IMR-90 (cell line): ENCODE data around the gene LDB1. TPM values are rescaled to one million over a fixed set of nuclear protein-coding genes. Genes with fewer than 3 reads are reported as not detected.

Experiments used
- ATAC-seq: fragments of 200-7000 bp; cut with Tn5 transposase; 2 replicates; pipeline ENCODE4 v1.9.1; 2020; ENCODE audit warnings: low read depth, mild to moderate bottlenecking, moderate library complexity
- BruUV-seq: library from RNA; stranded (reverse); fragments of 400-500 nt; replicated peaks from 2 replicates; lab custom pipeline; 2021; lab: Mats Ljungman, UMichigan
- CTCF ChIA-PET: fragments of 300-600 bp; formaldehyde crosslinking; extraction: SDS; loops from one replicate; lab custom pipeline; 2021; ENCODE audit warnings: antibody characterized with exemption; lab: Yijun Ruan, JAX
- POLR2A ChIA-PET: fragments of 300-600 bp; sonication (Branson Sonifier 250); formaldehyde crosslinking; loops from one replicate; lab custom pipeline; 2022; ENCODE audit warnings: antibody characterized with exemption; ENCODE audit not compliant: unreplicated experiment; lab: Charles Lee
- DNase-seq: peaks from one replicate; pipeline ENCODE4 v3.0.0; 2013
- H2AFZ ChIP-seq: replicated peaks from 2 replicates; pipeline ENCODE3; 2013; ENCODE audit warnings: low read length, mild to moderate bottlenecking; ENCODE audit not compliant: poor library complexity
- H2AK5ac ChIP-seq: 2 replicates; pipeline ENCODE4 v1.6.1; 2013; ENCODE audit warnings: low read depth, low read length, inconsistent platforms
- H2AK9ac ChIP-seq: replicated peaks from 2 replicates; pipeline ENCODE3; 2013; ENCODE audit warnings: mild to moderate bottlenecking, low read depth, low read length, moderate library complexity; ENCODE audit not compliant: poor library complexity
- H2BK120ac ChIP-seq: 2 replicates; pipeline ENCODE4 v1.6.1; 2013; ENCODE audit warnings: low read depth, low read length, inconsistent platforms
- H2BK15ac ChIP-seq: 3 replicates; pipeline ENCODE4 v1.6.1; 2013; ENCODE audit warnings: low read depth, low read length, inconsistent platforms
- H2BK20ac ChIP-seq: 2 replicates; pipeline ENCODE4 v1.6.1; 2013; ENCODE audit warnings: low read depth, mild to moderate bottlenecking, inconsistent platforms, low read length, moderate library complexity
- H2BK5ac ChIP-seq: 2 replicates; pipeline ENCODE4 v1.6.1; 2013; ENCODE audit warnings: mild to moderate bottlenecking, low read depth, low read length, inconsistent platforms; ENCODE audit not compliant: poor library complexity, severe bottlenecking
- H3K14ac ChIP-seq: replicated peaks from 2 replicates; pipeline ENCODE4 v1.6.1; 2013; ENCODE audit warnings: low read depth, low read length, inconsistent platforms
- H3K18ac ChIP-seq: 2 replicates; pipeline ENCODE4 v1.6.1; 2013; ENCODE audit warnings: low read depth, low read length, control low read depth
- H3K23ac ChIP-seq: 2 replicates; pipeline ENCODE4 v1.6.1; 2013; ENCODE audit warnings: low read depth, low read length, inconsistent platforms
- H3K27ac ChIP-seq: 2 replicates; pipeline ENCODE4 v1.5.1; 2013; ENCODE audit warnings: mild to moderate bottlenecking, control low read depth, low read length; ENCODE audit not compliant: insufficient read depth
- H3K27me3 ChIP-seq: 2 replicates; pipeline ENCODE4 v1.6.1; 2013; ENCODE audit warnings: low read length; ENCODE audit not compliant: control insufficient read depth, insufficient read depth
- H3K36me3 ChIP-seq: 2 replicates; pipeline ENCODE4 v1.6.1; 2013; ENCODE audit warnings: low read length, mixed read lengths; ENCODE audit not compliant: control insufficient read depth, insufficient read depth
- H3K4ac ChIP-seq: 2 replicates; pipeline ENCODE4 v1.6.1; 2013; ENCODE audit warnings: low read depth, low read length, inconsistent platforms
- H3K4me1 ChIP-seq: 2 replicates; pipeline ENCODE4 v1.6.1; 2013; ENCODE audit warnings: low read length, mixed read lengths; ENCODE audit not compliant: control insufficient read depth, insufficient read depth
- H3K4me2 ChIP-seq: 2 replicates; pipeline ENCODE4 v1.6.1; 2013; ENCODE audit warnings: low read depth, mild to moderate bottlenecking, control low read depth, low read length, moderate library complexity
- H3K4me3 ChIP-seq: 2 replicates; pipeline ENCODE4 v1.5.1; 2013; ENCODE audit warnings: low read depth, mild to moderate bottlenecking, control low read depth, low read length, moderate library complexity; ENCODE audit not compliant: insufficient read depth
- H3K56ac ChIP-seq: 2 replicates; pipeline ENCODE4 v1.6.1; 2013; ENCODE audit warnings: low read length, inconsistent platforms; ENCODE audit not compliant: insufficient read depth; ENCODE audit errors: extremely low read depth
- H3K79me1 ChIP-seq, 2 experiments: 2 replicates each; pipeline ENCODE4 v1.6.1; 2013; ENCODE audit warnings: low read length in 2 of 2, inconsistent platforms in 1 of 2, low read depth in 1 of 2
- H3K9ac ChIP-seq: 2 replicates; pipeline ENCODE4 v1.6.1; 2013; ENCODE audit warnings: low read depth, low read length, control low read depth
- H3K9me1 ChIP-seq: 2 replicates; pipeline ENCODE4 v1.6.1; 2013; ENCODE audit warnings: low read length, inconsistent platforms; ENCODE audit not compliant: insufficient read depth
- H3K9me3 ChIP-seq: 2 replicates; pipeline ENCODE4 v1.6.1; 2013; ENCODE audit warnings: low read length; ENCODE audit not compliant: control insufficient read depth, insufficient read depth
- H4K20me1 ChIP-seq: 2 replicates; pipeline ENCODE4 v1.6.1; 2013; ENCODE audit warnings: low read length, inconsistent platforms; ENCODE audit not compliant: insufficient read depth
- H4K5ac ChIP-seq: 2 replicates; pipeline ENCODE4 v1.6.1; 2013; ENCODE audit warnings: mild to moderate bottlenecking, low read depth, low read length, control low read depth
- H4K8ac ChIP-seq, 2 experiments: 2 replicates each; pipeline ENCODE4 v1.6.1; 2013; ENCODE audit warnings: low read depth in 2 of 2, low read length in 2 of 2, control low read depth in 1 of 2, inconsistent platforms in 1 of 2
- H4K91ac ChIP-seq: 2 replicates; pipeline ENCODE4 v1.6.1; 2013; ENCODE audit warnings: low read depth, low read length, inconsistent platforms; ENCODE audit not compliant: insufficient read depth
- BHLHE40 ChIP-seq: fragments of 150-350 bp; IDR thresholded peaks from 2 replicates; pipeline ENCODE4 v1.6.1; 2016; ENCODE audit warnings: mild to moderate bottlenecking, low read depth, low read length
- CEBPB ChIP-seq: IDR thresholded peaks from 2 replicates; pipeline ENCODE4 v1.6.1; 2012; ENCODE audit warnings: low read depth, low read length, improper control_type of control experiment
- CHD1 ChIP-seq: IDR thresholded peaks from 2 replicates; pipeline ENCODE4 v1.6.1; 2012; ENCODE audit warnings: low read depth, low read length, improper control_type of control experiment
- CTCF ChIP-seq: conservative IDR thresholded peaks from 2 replicates; pipeline ENCODE4 v1.5.1; 2012; ENCODE audit warnings: mild to moderate bottlenecking, low read depth, low read length, improper control_type of control experiment
- ELK1 ChIP-seq: fragments of 150-350 bp; IDR thresholded peaks from 2 replicates; pipeline ENCODE4 v1.6.1; 2016; ENCODE audit warnings: low read depth, mild to moderate bottlenecking, low read length, moderate library complexity, borderline replicate concordance
- FOS ChIP-seq: fragments of 150-350 bp; IDR thresholded peaks from 2 replicates; pipeline ENCODE4 v1.6.1; 2016; ENCODE audit warnings: low read depth, low read length
- MAFK ChIP-seq: IDR thresholded peaks from 2 replicates; pipeline ENCODE4 v1.6.1; 2012; ENCODE audit warnings: low read depth, low read length, improper control_type of control experiment
- MAZ ChIP-seq: IDR thresholded peaks from 2 replicates; pipeline ENCODE4 v1.6.1; 2012; ENCODE audit warnings: low read depth, mild to moderate bottlenecking, low read length, improper control_type of control experiment, moderate library complexity, borderline replicate concordance
- MXI1 ChIP-seq: IDR thresholded peaks from 2 replicates; pipeline ENCODE4 v1.6.1; 2012; ENCODE audit warnings: low read depth, mild to moderate bottlenecking, low read length, moderate library complexity, borderline replicate concordance
- NFE2L2 ChIP-seq: fragments of 150-350 bp; IDR thresholded peaks from 2 replicates; pipeline ENCODE4 v1.6.1; 2016; ENCODE audit warnings: low read depth, mild to moderate bottlenecking, low read length
- POLR2A ChIP-seq: IDR thresholded peaks from 2 replicates; pipeline ENCODE4 v1.6.1; 2012; ENCODE audit warnings: mild to moderate bottlenecking, low read depth, low read length
- RAD21 ChIP-seq: IDR thresholded peaks from 2 replicates; pipeline ENCODE4 v1.6.1; 2012; ENCODE audit warnings: low read length, improper control_type of control experiment
- RCOR1 ChIP-seq: IDR thresholded peaks from 2 replicates; pipeline ENCODE4 v1.6.1; 2012; ENCODE audit warnings: mild to moderate bottlenecking, low read length, improper control_type of control experiment; ENCODE audit not compliant: insufficient replicate concordance
- RFX5 ChIP-seq: IDR thresholded peaks from 2 replicates; pipeline ENCODE4 v1.8.0; 2012; ENCODE audit warnings: low read depth, mild to moderate bottlenecking, low read length, moderate library complexity
- SMC3 ChIP-seq: fragments of 150-350 bp; IDR thresholded peaks from 2 replicates; pipeline ENCODE4 v1.6.1; 2016; ENCODE audit warnings: low read depth, mild to moderate bottlenecking, antibody characterized with exemption, low read length, moderate library complexity
- USF2 ChIP-seq: fragments of 150-350 bp; IDR thresholded peaks from 2 replicates; pipeline ENCODE4 v1.6.1; 2017; ENCODE audit warnings: mild to moderate bottlenecking, antibody characterized with exemption, low read length, low read depth
- dilution Hi-C: fragments of 300-500 bp; cut with HindIII; formaldehyde crosslinking; loops from one replicate; pipeline ENCODE4 v1.14.3; 2018; ENCODE audit warnings: low sequenced_read_pairs; ENCODE audit not compliant: unreplicated experiment
- in situ Hi-C: fragments of 300-500 bp; cut with MboI; formaldehyde crosslinking; loops from 3 replicates; pipeline ENCODE4 v1.14.3; 2019; ENCODE audit warnings: low sequenced_read_pairs, inconsistent platforms, mixed read lengths
- intact Hi-C: fragments of 100-400 bp; cut with micrococcal nuclease; formaldehyde crosslinking; loops from 2 replicates; pipeline ENCODE4 v1.10.0; 2022
- polyA plus RNA-seq, 3 experiments: library from polyadenylated mRNA; depleted of rRNA; stranded (reverse); fragments of >200 nt; gene quantifications; 2 replicates each; pipeline ENCODE4 v1.2.3, GENCODE V29; 2012; ENCODE audit warnings: low replicate concordance in 1 of 3
- total RNA-seq: library from RNA; depleted of rRNA; stranded (reverse); fragments of >200 nt; gene quantifications from 2 replicates; pipeline ENCODE4 v1.2.3, GENCODE V29; 2012

LDB1 gene
- total and polyA plus RNA-seq, 2 of the 4 experiments (the other 2 are of a cell fraction), result 47.9 to 92.4 TPM

- H2BK20ac ChIP-seq, result no peak overlapping the region
- no peak overlapping the region for H3K23ac ChIP-seq
- H2AK9ac ChIP-seq, result no peak overlapping the region
- H4K5ac ChIP-seq, result no peak overlapping the region
- no peak overlapping the region for H2AK5ac ChIP-seq
- peaks cover 21% of the 10 kb centered on the region for H3K9me1 ChIP-seq
- no peak overlapping the region for H4K91ac ChIP-seq
- H2BK5ac ChIP-seq, result no peak overlapping the region
- no peak for DNase-seq
- ATAC-seq, result no peak
- dilution Hi-C loops, result no loop called here
- no peak overlapping the region for H3K14ac ChIP-seq
- intact Hi-C loops, result no loop called here
- in situ Hi-C loops, result no loop called here
- no peak overlapping the region for H2BK15ac ChIP-seq
- H3K9me3 ChIP-seq, result no peaks in the 10 kb centered on the region
- H3K4me3 ChIP-seq, result no peak overlapping the region
- no peak overlapping the region for H2AFZ ChIP-seq
- peaks cover 16% of the 10 kb centered on the region for H3K4me1 ChIP-seq
- H3K56ac ChIP-seq, result no peak overlapping the region
- ChIA-PET POLR2A (no interaction called here), CTCF (no interaction called here)
- H4K20me1 ChIP-seq, result peaks cover 36% of the 10 kb centered on the region
- BruUV-seq, result no TSS peak
- TF ChIP-seq CTCF (no peak), SMC3 (no peak), ELK1 (no peak), RAD21 (no peak), MAFK (no peak), MXI1 (no peak), POLR2A (no peak), NFE2L2 (no peak), RFX5 (no peak), RCOR1 (no peak), USF2 (no peak), CEBPB (no peak), FOS (no peak), MAZ (no peak), CHD1 (no peak), BHLHE40 (no peak)
- H3K4me2 ChIP-seq, result no peak overlapping the region
- H3K27ac ChIP-seq, result no peak overlapping the region
- no peak overlapping the region for H3K18ac ChIP-seq
- H3K36me3 ChIP-seq, result peaks cover 20% of the 10 kb centered on the region
- no peaks in the 10 kb centered on the region for H3K27me3 ChIP-seq
- H4K8ac ChIP-seq, result no peak overlapping the region
- H2BK120ac ChIP-seq, result no peak overlapping the region
- H3K4ac ChIP-seq, result no peak overlapping the region
- H3K79me1 ChIP-seq, result peaks cover 22 to 46% of the 10 kb centered on the region in 2 experiments
- H3K9ac ChIP-seq, result no peak overlapping the region
Measured at GRCh38 chr10:102069071-102069470, 51.1 kb downstream of the LDB1 start.
